Body of pancreas (tissue), 4 donors: ENCODE measurements around the gene EEF1AKMT3. TPM values are rescaled to one million over a fixed set of nuclear protein-coding genes. Genes with fewer than 3 reads are reported as not detected.

Source experiments
- ATAC-seq: fragments of 150-250 bp; one replicate; pipeline ENCODE4 v1.9.1; 2016
- DNase-seq, 4 donors: peaks; one replicate each; pipeline ENCODE4 v3.0.0-alpha.2; 2019
- H3K27ac ChIP-seq, 4 donors: fragments of 200-600 bp; sonication (generic); 1 replicate in 3 of 4; 2 replicates in 1 of 4; pipeline versions ENCODE4 v1.5.1 to v1.6.1; 2016 to 2019; ENCODE audit warnings: mild to moderate bottlenecking in 1 of 4, mixed read lengths in 1 of 4, moderate library complexity in 1 of 4
- H3K27me3 ChIP-seq, 2 donors: fragments of 200-600 bp; sonication (generic); one replicate each; pipeline ENCODE4 v1.6.0; 2016; ENCODE audit warnings: mild to moderate bottlenecking in 1 of 2
- H3K36me3 ChIP-seq, 2 donors: fragments of 200-600 bp; sonication (generic); replicated peaks in 1 of 2; 2 replicates each; pipeline ENCODE4 v1.5.1; 2016; ENCODE audit warnings: low read depth in 2 of 2; ENCODE audit not compliant: insufficient read depth in 1 of 2
- H3K4me1 ChIP-seq: fragments of 200-600 bp; sonication (generic); one replicate; pipeline ENCODE4 v1.6.0; 2016
- H3K4me3 ChIP-seq, 2 donors: fragments of 200-600 bp; sonication (generic); 1 replicate in 1 of 2; 2 replicates in 1 of 2; pipeline ENCODE4 v1.5.1; 2016 to 2019
- H3K9me3 ChIP-seq, 3 donors: fragments of 200-600 bp; sonication (generic); 1 replicate in 2 of 3; 2 replicates in 1 of 3; pipeline ENCODE4 v1.5.1; 2016
- CTCF ChIP-seq, 7 experiments: fragments of 450-650 bp in 4 of 7; fragments of 200-600 bp in 3 of 7; sonication (generic) in 3 of 7; IDR thresholded peaks; one replicate each; pipeline ENCODE4 v1.5.1; 2016 to 2019; ENCODE audit warnings: antibody characterized with exemption in 7 of 7
- POLR2A ChIP-seq, 3 donors: fragments of 450-650 bp; IDR thresholded peaks; one replicate each; pipeline ENCODE4 v1.6.1; 2016; ENCODE audit warnings: antibody characterized with exemption in 3 of 3, mild to moderate bottlenecking in 2 of 3
- WGBS, 2 donors: methylation state at CpG; one replicate each; pipeline ENCODE4 v1.1.5; 2017; 5-methylcytosine and 5-hydroxymethylcytosine counted together
- intact Hi-C: fragments of 100-400 bp; cut with DNase I; formaldehyde crosslinking; loops from one replicate; pipeline ENCODE4 v1.15.1; 2023
- total RNA-seq, 2 donors: library from RNA; depleted of rRNA; stranded (reverse); fragments of >200 nt; gene quantifications; one replicate each; pipeline ENCODE4 v1.1.0, GENCODE V29; 2016

The EEF1AKMT3 gene
- total RNA-seq, 2 donors from 2014 or later, result 11.2 to 15.0 TPM

- no peaks in the 10 kb centered on the region for H3K36me3 ChIP-seq
- intact Hi-C loops, result no loop called here
- TF ChIP-seq CTCF (IDR thresholded peaks at IDR 0.05) (no peak), POLR2A (IDR thresholded peaks at IDR 0.05) (no peak)
- DNase-seq, result no peak
- H3K4me1 ChIP-seq, result peaks cover 28% of the 10 kb centered on the region
- H3K9me3 ChIP-seq, result no peaks in the 10 kb centered on the region
- no peak overlapping the region for H3K27ac ChIP-seq
- no peak for ATAC-seq
- H3K27me3 ChIP-seq, result no peaks in the 10 kb centered on the region
- no peak overlapping the region for H3K4me3 ChIP-seq
- 84 to 86% methylated on average over 3 of the region's 3 CpGs for WGBS, 2 donors
Observed at GRCh38 chr12:57760347-57760982, 11.9 kb upstream of the EEF1AKMT3 start.

GRCh38 chr12:57761391-57761998 is 10.9 kb upstream of the EEF1AKMT3 start:
- DNase-seq (no peak), ATAC-seq (no peak)
- TF ChIP-seq POLR2A (IDR thresholded peaks at IDR 0.05) (no peak), CTCF (IDR thresholded peaks at IDR 0.05) (no peak)
- intact Hi-C loops, result no loop called here
- 88 to 92% methylated on average over 4 of the region's 4 CpGs for WGBS, 2 donors
- H3K27me3 ChIP-seq, result no peaks in the 10 kb centered on the region
- no peak overlapping the region for H3K4me3 ChIP-seq
- peaks cover 30% of the 10 kb centered on the region for H3K4me1 ChIP-seq
- no peak overlapping the region for H3K27ac ChIP-seq
- no peaks in the 10 kb centered on the region for H3K9me3 ChIP-seq
- H3K36me3 ChIP-seq, result no peaks in the 10 kb centered on the region

GRCh38 chr12:57762463-57762862 is 10.0 kb upstream of the EEF1AKMT3 start:
- ATAC-seq (no peak), DNase-seq (no peak)
- Histone ChIP-seq H3K36me3 (no peaks in the 10 kb centered on the region), H3K4me1 (peaks cover 32% of the 10 kb centered on the region), H3K27me3 (no peaks in the 10 kb centered on the region), H3K4me3 (no peak overlapping the region), H3K9me3 (no peaks in the 10 kb centered on the region), H3K27ac (no peak overlapping the region)
- no peak for TF ChIP-seq CTCF (IDR thresholded peaks at IDR 0.05)
- TF ChIP-seq POLR2A (IDR thresholded peaks at IDR 0.05), result no peak
- intact Hi-C loops, result no loop called here
- WGBS, 2 donors, result 88 to 93% methylated on average over 2 of the region's 2 CpGs

- Histone ChIP-seq H3K27me3 (no peaks in the 10 kb centered on the region), H3K36me3 (no peaks in the 10 kb centered on the region), H3K4me3 (no peak overlapping the region), H3K4me1 (peaks cover 32% of the 10 kb centered on the region), H3K9me3 (no peaks in the 10 kb centered on the region), H3K27ac (peak overlapping the region; percentile 44 to 82 (median 64))
- intact Hi-C loops, result no loop called here
- DNase-seq, result no peak
- 65 to 68% methylated on average over 6 of the region's 6 CpGs for WGBS, 2 donors
- TF ChIP-seq POLR2A (IDR thresholded peaks at IDR 0.05) (no peak), CTCF (IDR thresholded peaks at IDR 0.05) (no peak)
- ATAC-seq, result no peak
Observed at GRCh38 chr12:57763881-57764661, 8.3 kb upstream of the EEF1AKMT3 start.
